ENCODE data around the gene NPW. TPM values are rescaled to one million over a fixed set of nuclear protein-coding genes. Genes with fewer than 3 reads are reported as not detected.

Gene NPW
- total RNA-seq, 4 donors from 2014 or later, result not detected

DNA sequence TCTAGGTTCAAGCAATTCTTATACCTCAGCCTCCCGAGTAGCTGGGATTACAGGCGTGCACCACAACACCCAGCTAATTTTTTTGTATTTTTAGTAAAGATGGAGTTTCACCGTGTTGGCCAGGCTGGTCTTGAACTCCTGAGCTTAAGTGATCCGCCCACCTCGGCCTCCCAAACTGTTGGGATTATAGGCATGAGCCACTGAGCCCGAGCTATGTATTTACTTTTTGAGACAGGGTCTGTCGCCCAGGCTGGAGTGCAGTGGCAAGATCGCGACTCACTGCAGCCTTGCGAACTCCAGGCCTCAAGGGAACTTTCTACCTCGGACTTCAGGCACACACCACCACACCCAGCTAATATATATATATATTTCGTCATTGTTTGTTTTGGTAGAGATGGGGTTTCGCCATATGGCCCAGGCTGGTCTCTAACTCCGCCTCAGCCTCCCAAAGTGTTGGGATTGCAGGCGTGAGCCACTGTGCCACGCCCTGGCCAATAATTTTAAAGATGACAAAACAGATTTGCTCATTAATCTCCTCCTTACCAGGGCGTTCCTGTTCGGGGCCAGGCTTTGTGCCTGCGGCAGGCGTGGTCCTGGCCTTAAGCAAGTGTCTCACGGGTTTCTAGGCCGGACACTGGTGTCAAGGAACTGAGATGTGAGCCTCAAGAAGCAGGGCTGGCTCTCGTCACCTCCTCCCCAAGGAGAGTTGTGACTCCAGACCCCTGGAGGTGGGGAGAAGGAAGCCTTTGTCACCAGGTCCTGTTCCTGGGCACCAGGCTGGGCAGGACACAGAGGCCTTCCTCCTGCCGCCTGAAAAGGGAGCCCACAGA, 4.3 kb upstream of the NPW start:
- DNase-seq (ENCODE audit: extremely low spot score), result no peak
- Histone ChIP-seq H3K4me1 (peaks cover 10 to 16% (median 15%) of the 10 kb centered on the region in 4 donors), H3K9me3 (no peaks in the 10 kb centered on the region), H3K4me3 (no peak overlapping the region), H3K36me3 (no peaks in the 10 kb centered on the region), H3K27me3 (peaks cover 0 to 34% (median 15%) of the 10 kb centered on the region in 4 donors), H3K27ac (replicated peaks in 1 of 4) (no peak overlapping the region)
- 84% methylated on average over 24 of the region's 24 CpGs for WGBS
- TF ChIP-seq, protein P1, sequence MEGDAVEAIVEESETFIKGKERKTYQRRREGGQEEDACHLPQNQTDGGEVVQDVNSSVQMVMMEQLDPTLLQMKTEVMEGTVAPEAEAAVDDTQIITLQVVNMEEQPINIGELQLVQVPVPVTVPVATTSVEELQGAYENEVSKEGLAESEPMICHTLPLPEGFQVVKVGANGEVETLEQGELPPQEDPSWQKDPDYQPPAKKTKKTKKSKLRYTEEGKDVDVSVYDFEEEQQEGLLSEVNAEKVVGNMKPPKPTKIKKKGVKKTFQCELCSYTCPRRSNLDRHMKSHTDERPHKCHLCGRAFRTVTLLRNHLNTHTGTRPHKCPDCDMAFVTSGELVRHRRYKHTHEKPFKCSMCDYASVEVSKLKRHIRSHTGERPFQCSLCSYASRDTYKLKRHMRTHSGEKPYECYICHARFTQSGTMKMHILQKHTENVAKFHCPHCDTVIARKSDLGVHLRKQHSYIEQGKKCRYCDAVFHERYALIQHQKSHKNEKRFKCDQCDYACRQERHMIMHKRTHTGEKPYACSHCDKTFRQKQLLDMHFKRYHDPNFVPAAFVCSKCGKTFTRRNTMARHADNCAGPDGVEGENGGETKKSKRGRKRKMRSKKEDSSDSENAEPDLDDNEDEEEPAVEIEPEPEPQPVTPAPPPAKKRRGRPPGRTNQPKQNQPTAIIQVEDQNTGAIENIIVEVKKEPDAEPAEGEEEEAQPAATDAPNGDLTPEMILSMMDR (IDR thresholded peaks at IDR 0.05), result no peak
- TF ChIP-seq POLR2AphosphoS5 (IDR thresholded peaks at IDR 0.05) (no peak), EP300 (IDR thresholded peaks at IDR 0.05) (no peak), POLR2A (IDR thresholded peaks at IDR 0.05; ENCODE audit: low read depth) (no peak)
- intact Hi-C loops (cut with DNase I), result no loop called here

DNA sequence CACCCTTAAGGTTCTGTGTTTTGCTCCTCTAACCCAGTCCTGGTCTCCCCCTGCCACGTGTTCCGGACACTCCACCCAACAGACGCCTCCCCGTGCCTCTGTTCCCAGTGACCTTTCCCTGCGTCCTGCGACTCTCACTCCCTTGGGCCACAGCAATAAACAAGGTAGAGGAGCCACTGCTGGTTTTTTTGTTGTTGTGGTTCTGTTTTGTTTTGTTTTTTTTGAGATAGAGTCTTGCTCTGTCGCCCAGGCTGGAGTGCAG, 3.7 kb upstream of the NPW start:
- peaks cover 8 to 17% (median 16%) of the 10 kb centered on the region in 4 donors for H3K4me1 ChIP-seq
- intact Hi-C loops (cut with DNase I), result no loop called here
- H3K27ac ChIP-seq (replicated peaks in 1 of 4), result no peak overlapping the region
- TF ChIP-seq POLR2AphosphoS5 (IDR thresholded peaks at IDR 0.05) (no peak), EP300 (IDR thresholded peaks at IDR 0.05) (no peak), POLR2A (IDR thresholded peaks at IDR 0.05; ENCODE audit: low read depth) (no peak)
- TF ChIP-seq, protein P1 (IDR thresholded peaks at IDR 0.05), result no peak
- peaks cover 0 to 40% (median 20%) of the 10 kb centered on the region in 4 donors for H3K27me3 ChIP-seq
- no peaks in the 10 kb centered on the region for H3K9me3 ChIP-seq
- no peak for DNase-seq (ENCODE audit: extremely low spot score)
- H3K4me3 ChIP-seq, result no peak overlapping the region
- 86% methylated on average over 7 of the region's 7 CpGs for WGBS
- H3K36me3 ChIP-seq, result no peaks in the 10 kb centered on the region

DNA sequence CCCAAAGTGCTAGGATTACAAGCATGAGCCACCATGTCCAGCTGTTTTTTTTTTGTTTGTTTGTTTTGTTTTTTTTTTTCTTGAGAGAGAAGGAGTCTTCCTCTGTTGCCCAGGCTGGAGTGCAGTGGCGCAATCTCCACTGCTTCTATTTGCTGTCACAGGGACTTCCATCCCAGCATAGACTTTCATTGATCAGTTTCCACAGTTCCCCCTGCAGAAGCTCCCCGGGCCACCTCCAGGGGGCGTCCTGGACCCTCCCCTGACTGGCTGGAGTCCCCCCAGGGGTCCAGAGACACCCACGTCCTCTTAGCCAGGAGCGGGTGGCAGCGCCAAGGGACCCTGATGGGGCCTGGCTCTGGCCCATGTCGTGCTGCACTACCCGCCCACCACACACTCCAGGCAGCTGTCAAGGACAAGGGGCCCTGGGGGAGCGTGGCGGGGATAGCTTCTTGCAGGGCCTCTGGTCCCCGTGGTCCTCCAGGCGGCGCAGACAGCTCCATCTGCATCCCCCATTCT, 3.1 kb upstream of the NPW start:
- H3K4me1 ChIP-seq, result peaks cover 8 to 18% (median 16%) of the 10 kb centered on the region in 4 donors
- no peaks in the 10 kb centered on the region for H3K9me3 ChIP-seq
- 54% methylated on average over 10 of the region's 13 CpGs for WGBS
- intact Hi-C loops (cut with DNase I), result no loop called here
- no peak overlapping the region for H3K4me3 ChIP-seq
- H3K27me3 ChIP-seq, result peaks cover 0 to 45% (median 25%) of the 10 kb centered on the region in 4 donors
- no peaks in the 10 kb centered on the region for H3K36me3 ChIP-seq
- DNase-seq (ENCODE audit: extremely low spot score), result no peak
- H3K27ac ChIP-seq (replicated peaks in 1 of 4), result no peak overlapping the region
- TF ChIP-seq POLR2AphosphoS5 (IDR thresholded peaks at IDR 0.05), result no peak
- TF ChIP-seq, protein P1 (IDR thresholded peaks at IDR 0.05), result peak in 1 of 3 experiments; percentile 25

DNA sequence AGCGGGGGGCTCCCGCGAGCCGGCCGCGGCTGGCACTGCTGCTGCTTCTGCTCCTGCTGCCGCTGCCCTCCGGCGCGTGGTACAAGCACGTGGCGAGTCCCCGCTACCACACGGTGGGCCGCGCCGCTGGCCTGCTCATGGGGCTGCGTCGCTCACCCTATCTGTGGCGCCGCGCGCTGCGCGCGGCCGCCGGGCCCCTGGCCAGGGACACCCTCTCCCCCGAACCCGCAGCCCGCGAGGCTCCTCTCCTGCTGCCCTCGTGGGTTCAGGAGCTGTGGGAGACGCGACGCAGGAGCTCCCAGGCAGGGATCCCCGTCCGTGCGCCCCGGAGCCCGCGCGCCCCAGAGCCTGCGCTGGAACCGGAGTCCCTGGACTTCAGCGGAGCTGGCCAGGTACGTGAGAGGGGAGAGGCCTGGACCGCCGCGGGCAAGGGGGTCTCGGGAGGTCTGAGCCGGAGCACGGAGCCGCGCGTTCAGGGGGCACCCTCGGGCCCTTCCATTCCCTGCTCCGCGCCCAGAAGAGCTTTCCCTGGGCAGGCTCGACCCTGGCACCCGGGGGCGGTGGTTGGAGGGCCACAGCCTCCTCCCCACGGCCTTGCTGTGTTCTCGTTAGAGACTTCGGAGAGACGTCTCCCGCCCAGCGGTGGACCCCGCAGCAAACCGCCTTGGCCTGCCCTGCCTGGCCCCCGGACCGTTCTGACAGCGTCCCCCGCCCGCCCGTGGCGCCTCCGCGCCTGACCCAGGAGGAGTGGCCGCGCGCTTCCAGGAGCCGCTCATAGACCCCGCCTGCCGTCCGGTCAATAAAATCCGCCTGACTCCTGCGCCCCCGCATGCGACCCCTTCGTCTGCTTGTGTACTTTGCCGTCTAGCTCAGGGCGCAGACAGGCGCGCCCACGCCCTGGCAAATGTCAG, 591 bp downstream of the NPW start:
- Histone ChIP-seq H3K4me3 (peak overlapping the region in 2 of 4 donors; percentile 16 to 18), H3K9me3 (no peaks in the 10 kb centered on the region), H3K27me3 (peaks cover 0 to 57% (median 25%) of the 10 kb centered on the region in 4 donors), H3K4me1 (peaks cover 30 to 43% (median 38%) of the 10 kb centered on the region in 4 donors), H3K36me3 (no peaks in the 10 kb centered on the region), H3K27ac (replicated peaks in 1 of 4) (no peak overlapping the region)
- 4% methylated on average over 31 of the region's 96 CpGs for WGBS
- no peak for TF ChIP-seq POLR2AphosphoS5 (IDR thresholded peaks at IDR 0.05)
- TF ChIP-seq POLR2A (IDR thresholded peaks at IDR 0.05; ENCODE audit: low read depth), result no peak
- no peak for TF ChIP-seq EP300 (IDR thresholded peaks at IDR 0.05)
- TF ChIP-seq, protein P1 (IDR thresholded peaks at IDR 0.05), result no peak
- DNase-seq (ENCODE audit: extremely low spot score), result no peak
- intact Hi-C loops (cut with DNase I), result no loop called here

Data from esophagus muscularis mucosa (tissue), 4 donors.